Inflammatory macrophage treated with lipopolysaccharide for 1 hour (primary cell): Measurements from ENCODE around the gene TEDC1.
"Not testable (repeated sequence)": the region's sequence is repeated elsewhere in the genome, so short reads cannot be mapped to it uniquely, and the experiment has no call there.

Experiments
- DNase-seq, 2 donors: peaks; one replicate each; pipeline ENCODE4 v3.0.0-alpha.2; 2020 to 2022

TEDC1 gene

GRCh38 chr14:105545676-105546075, 54.6 kb downstream of the TEDC1 start:
- not testable (repeated sequence) for DNase-seq

GRCh38 chr14:105546410-105546809, 55.4 kb downstream of the TEDC1 start:
- DNase-seq, result not testable (repeated sequence)

GRCh38 chr14:105547072-105547471, 56.0 kb downstream of the TEDC1 start:
- not testable (repeated sequence) for DNase-seq

GRCh38 chr14:105547741-105548169, 56.7 kb downstream of the TEDC1 start:
- no peak for DNase-seq
